ENCODE measurements around the gene WDR26.
"Not testable (repeated sequence)": the region's sequence is repeated elsewhere in the genome, so short reads cannot be mapped to it uniquely, and the experiment has no call there.

Gene WDR26

DNA sequence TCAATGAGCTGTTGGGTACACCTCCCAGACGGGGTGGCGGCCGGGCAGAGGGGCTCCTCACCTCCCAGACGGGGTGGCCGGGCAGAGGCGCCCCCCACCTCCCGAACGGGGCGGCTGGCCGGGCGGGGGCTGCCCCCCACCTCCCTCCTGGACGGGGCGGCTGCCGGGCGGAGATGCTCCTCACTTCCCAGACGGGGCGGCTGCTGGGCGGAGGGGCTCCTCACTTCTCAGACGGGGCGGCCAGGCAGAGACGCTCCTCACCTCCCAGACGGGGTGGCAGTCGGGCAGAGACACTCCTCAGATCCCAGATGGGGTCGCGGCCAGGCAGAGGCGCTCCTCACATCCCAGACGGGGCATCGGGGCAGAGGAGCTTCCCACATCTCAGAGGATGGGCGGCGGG is 84.9 kb downstream of the WDR26 start:
- not testable (repeated sequence) for DNase-seq (ENCODE audit: low spot score)

DNA sequence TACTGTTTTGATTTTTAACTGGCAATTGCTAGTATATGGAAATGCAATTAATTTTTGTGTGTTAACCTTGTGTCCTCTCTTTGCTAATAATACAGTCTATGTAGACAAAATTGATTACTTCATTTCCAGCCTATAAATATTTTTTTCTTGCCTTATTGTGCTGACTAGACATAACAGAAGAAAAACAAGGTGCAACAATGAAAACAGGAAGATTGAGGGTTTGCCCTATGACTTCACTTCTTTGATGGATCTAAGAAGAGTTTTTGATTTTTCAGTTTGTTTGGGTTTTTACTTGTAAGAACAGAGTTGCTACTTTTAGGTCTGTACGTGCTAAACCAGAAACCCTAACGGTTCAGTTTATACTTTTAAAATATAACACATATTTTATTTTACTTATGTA is 86.5 kb downstream of the WDR26 start:
- DNase-seq (ENCODE audit: low spot score) = no peak

DNA sequence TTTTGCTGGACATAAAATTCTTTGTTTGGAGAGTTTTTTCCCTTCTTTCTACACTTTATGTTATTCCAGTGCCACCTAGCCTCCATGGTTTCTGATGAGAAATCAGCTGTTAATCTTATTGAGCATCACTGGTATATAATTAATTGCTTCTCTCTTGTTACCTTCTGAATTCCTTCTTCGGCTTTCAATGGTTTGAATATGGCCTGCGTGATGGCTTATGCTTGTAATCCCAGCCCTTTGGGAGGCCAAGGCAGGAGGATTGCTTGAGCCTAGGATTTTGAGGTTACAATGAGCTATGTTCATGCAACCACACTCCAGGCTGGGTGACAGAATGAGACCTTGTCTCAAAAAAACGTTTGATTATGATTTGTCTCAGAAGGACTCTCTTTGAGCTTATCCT is 90.9 kb downstream of the WDR26 start:
- no peak for DNase-seq (ENCODE audit: low spot score)

DNA sequence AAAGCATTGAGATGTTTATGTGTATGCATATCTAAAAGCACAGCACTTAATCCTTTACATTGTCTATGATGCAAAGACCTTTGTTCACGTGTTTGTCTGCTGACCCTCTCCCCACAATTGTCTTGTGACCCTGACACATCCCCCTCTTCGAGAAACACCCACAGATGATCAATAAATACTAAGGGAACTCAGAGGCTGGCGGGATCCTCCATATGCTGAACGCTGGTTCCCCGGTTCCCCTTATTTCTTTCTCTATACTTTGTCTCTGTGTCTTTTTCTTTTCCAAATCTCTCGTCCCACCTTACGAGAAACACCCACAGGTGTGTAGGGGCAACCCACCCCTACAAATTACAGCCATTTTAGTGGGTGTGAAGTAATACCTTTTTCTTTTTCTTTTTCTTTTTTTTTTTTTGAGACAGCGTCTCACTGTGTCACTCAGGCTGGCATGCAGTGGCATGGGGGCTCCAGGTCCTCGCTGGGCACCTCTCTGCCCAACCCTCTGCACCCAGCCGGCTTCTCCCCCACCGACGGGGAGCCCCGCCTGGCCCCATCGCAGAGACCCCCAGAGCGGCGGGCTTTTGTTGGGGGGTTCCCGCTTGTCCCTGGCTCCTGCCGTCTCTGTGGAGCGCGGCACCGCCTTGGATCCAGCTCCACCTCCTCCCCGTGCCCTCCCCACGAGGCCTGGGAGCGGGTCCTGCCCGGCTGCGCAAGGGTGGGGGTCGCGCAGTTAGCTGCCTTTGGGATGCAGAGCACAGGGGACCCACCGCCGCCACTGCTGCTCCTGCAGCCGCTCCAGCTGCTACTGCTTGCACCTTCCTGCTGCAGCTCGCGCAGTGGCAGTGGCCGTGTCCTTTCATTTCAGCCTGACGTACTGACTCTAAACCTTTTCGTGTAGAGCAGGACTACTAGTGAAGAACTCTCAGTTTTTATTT is 93.9 kb downstream of the WDR26 start:
- not testable (repeated sequence) for DNase-seq (ENCODE audit: low spot score)

DNA sequence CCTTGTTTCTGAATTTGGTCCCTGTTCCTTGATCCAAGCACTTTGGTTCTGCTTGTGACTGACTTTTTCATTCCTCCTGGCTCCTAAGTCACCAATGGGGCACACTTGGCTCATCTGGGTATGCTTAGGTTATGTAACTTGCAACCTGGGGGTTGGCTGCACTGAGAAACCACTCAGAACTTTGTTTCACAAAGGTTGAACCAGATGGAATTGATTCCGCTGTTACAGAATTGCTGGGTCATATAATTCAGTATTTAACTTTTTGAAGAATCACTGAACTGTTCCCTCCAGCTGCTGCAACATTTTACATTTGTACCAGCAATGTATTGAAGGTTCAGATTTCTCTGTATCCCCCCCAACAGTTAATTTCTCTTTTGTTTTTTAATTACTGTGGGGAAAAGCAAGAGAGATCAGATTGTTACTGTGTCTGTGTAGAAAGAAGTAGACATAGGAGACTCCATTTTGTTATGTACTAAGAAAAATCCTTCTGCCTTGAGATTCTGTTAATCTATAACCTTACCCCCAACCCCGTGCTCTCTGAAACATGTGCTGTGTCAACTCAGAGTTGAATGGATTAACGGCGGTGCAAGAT is 95.1 kb downstream of the WDR26 start:
- DNase-seq (ENCODE audit: low spot score) = no peak

DNA sequence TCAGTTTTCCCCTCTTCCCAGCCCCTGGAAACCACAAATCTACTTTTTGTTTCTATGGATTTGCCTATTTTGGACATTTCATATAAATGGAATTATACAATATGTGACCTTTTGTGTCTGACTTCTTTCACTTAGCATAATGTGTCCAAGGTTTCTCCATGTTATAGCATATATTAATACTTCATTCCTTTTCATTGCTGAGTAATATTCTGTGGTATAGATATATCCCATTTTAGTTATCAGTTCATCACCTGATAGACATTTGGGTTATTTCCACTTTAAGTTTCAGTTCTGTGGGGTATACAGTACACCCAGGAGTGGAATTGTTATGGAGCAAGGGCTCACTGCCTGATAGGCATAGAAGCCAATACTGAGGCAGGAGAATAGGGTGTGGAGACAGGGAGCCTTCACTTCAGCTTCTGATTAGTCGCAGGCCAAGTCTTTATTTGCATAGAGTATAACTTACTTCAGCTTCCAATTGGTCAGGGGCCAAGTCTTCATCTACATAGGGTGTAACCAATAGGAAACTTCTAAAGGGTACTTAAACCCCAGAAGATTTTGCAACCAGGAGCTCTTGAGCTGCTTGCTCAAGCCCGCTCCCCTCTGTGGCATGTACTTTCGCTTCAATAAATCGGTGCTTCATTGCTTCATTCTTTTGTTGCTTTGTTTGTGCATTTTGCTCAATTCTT is 96.3 kb downstream of the WDR26 start:
- DNase-seq (ENCODE audit: low spot score) = no peak
